ENCODE data around the gene SLC33A1. TPM values are rescaled to one million over a fixed set of nuclear protein-coding genes. Genes with fewer than 3 reads are reported as not detected.
"Not testable (repeated sequence)": the region's sequence is repeated elsewhere in the genome, so short reads cannot be mapped to it uniquely, and the experiment has no call there.

The SLC33A1 gene
- 10 to 100 TPM; 31.6 to 34.2 TPM for total RNA-seq

DNA sequence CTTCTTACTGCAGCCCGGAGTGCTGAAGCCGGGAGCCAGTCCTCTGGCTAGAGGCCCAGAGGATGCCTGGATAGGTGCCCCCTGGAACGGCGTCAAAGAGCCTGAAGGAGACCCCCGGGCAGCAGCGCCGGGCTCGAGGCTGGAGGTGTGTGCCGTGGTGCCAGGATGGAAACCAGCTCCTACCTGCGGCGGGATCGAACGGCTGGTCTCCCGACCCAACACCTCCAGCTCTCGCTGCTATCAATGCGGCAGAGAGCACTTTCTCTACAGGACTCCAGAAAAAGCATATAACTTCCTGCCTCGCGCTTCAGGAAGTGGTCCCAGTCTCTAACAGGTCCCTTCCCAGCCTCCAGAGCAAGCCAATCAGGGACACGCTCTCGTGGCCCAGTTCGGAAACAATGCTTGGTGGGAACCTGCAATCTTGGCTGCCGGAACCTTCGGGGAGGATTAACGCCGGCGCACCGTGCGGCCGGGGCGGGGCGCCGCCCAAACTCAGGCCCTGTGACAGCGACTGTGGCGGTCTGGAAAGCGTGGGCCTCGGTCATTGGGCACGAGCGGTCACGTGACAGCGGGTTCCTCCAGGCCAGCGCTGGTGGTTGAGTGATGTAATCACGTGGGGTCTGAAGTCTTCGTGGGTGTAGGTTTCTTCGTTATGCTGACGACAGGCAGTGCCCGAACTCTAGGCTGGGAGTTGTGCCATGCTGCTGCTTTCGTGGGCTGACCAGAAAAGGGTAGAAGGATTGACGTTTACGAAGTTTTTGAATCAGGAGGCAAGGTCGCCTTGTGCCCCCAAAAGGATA lies at the start of gene SLC33A1:
SLC33A1 (minus strand) TSS at position 287 of the 800 bp plus-strand sequence. CDS start 430 bp downstream, outside the sequence.
- H3K4me3 Mint-ChIP-seq, result peak within 1 kb of the TSS; percentile 97
- H3K9me3 Mint-ChIP-seq, result no peaks in the 10 kb centered on the region
- no peaks in the 10 kb centered on the region for H3K27me3 Mint-ChIP-seq
- H3K27ac Mint-ChIP-seq, result peak within 1 kb of the TSS; percentile 100
- peaks cover 39% of the 10 kb centered on the region for H3K36me3 Mint-ChIP-seq (ENCODE audit: low read depth)
- ChIA-PET CTCF (interaction anchor here (0.6 to 2.9 kb wide), 4 partner anchors 8 to 48 kb away, joined by 3 to 45 read pairs (median 16); partner anchors contain the start of genes C3orf33 and GMPS), POLR2A (interaction anchor here (0.7 to 3.6 kb wide), 15 partner anchors 9 to 1306 kb away, joined by 3 to 127 read pairs (median 7); partner anchors contain the start of genes C3orf33, CCNL1 and GMPS)
- peaks cover 37% of the 10 kb centered on the region for H3K4me1 Mint-ChIP-seq
- DNase-seq, result peak; percentile 99

- DNase-seq, result no peak
- H3K4me3 Mint-ChIP-seq, result no peak overlapping the region
- H3K9me3 Mint-ChIP-seq, result no peaks in the 10 kb centered on the region
- peaks cover 7% of the 10 kb centered on the region for H3K4me1 Mint-ChIP-seq
- peaks cover 48% of the 10 kb centered on the region for H3K36me3 Mint-ChIP-seq (ENCODE audit: low read depth)
- ChIA-PET POLR2A (interaction anchor here (1.1 to 1.7 kb wide), 2 partner anchors 10 to 25 kb away, joined by 4 to 5 read pairs; partner anchors contain the start of gene GMPS), CTCF (interaction anchor here (0.7 to 4.1 kb wide), 7 partner anchors 11 to 744 kb away, joined by 3 to 26 read pairs (median 3); partner anchors contain the start of gene C3orf33)
- no peaks in the 10 kb centered on the region for H3K27me3 Mint-ChIP-seq
- no peak overlapping the region for H3K27ac Mint-ChIP-seq
These were observed 41.2 kb upstream of the SLC33A1 start for GRCh38 chr3:155895379-155895900.

DNA sequence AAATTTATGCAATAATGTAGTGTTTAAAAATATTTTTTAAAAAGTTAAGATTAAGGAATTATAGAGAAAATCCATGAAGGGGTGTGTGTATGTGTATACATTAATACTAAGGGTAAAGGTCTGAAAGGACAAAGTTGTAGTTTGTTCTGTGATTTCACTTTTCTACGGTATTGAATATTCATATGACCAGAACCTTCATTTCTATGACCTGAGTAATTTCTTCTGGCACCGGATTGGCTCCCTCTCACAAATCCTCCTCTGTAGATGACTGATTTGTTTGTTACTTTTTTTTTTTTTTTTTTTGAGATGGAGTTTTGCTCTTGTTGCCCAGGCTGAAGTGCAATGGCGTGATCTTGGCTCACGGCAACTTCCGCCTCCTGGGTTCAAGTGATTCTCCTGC lies 37.1 kb upstream of the SLC33A1 start:
- no peak for DNase-seq
- no peak overlapping the region for H3K27ac Mint-ChIP-seq
- ChIA-PET CTCF (no interaction called here), POLR2A (no interaction called here)
- peaks cover 31% of the 10 kb centered on the region for H3K36me3 Mint-ChIP-seq (ENCODE audit: low read depth)
- no peaks in the 10 kb centered on the region for H3K27me3 Mint-ChIP-seq
- H3K4me3 Mint-ChIP-seq, result no peak overlapping the region
- H3K4me1 Mint-ChIP-seq, result peaks cover 33% of the 10 kb centered on the region
- no peaks in the 10 kb centered on the region for H3K9me3 Mint-ChIP-seq

DNA sequence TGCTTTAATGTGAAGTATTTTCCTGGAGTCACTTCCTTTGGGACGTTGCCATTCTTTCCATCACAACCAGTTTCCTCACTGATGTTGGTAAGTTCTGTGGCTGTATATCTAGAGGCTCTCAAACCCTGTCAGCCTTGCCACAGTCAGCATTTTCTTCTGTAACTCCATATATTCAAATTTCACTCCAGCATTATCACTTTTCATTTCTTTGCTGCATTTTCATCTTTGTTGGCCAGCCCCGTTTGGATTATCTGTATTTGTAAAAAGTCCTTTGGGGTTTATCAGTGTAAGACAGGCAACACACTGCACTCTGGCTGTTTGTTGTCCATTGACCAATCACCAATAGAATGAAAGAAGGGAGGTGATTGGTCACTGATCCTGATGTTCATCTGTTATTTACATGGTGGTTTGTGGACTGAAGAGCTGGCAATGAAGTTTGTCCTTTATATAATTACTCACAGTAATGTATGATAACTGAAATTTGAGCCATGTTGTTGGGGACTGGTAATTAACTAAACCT lies 36.5 kb upstream of the SLC33A1 start:
- peaks cover 33% of the 10 kb centered on the region for H3K4me1 Mint-ChIP-seq
- no peak overlapping the region for H3K27ac Mint-ChIP-seq
- H3K36me3 Mint-ChIP-seq (ENCODE audit: low read depth), result peaks cover 30% of the 10 kb centered on the region
- ChIA-PET CTCF (no interaction called here), POLR2A (no interaction called here)
- no peaks in the 10 kb centered on the region for H3K27me3 Mint-ChIP-seq
- no peak for DNase-seq
- H3K4me3 Mint-ChIP-seq, result no peak overlapping the region
- H3K9me3 Mint-ChIP-seq, result no peaks in the 10 kb centered on the region

DNA sequence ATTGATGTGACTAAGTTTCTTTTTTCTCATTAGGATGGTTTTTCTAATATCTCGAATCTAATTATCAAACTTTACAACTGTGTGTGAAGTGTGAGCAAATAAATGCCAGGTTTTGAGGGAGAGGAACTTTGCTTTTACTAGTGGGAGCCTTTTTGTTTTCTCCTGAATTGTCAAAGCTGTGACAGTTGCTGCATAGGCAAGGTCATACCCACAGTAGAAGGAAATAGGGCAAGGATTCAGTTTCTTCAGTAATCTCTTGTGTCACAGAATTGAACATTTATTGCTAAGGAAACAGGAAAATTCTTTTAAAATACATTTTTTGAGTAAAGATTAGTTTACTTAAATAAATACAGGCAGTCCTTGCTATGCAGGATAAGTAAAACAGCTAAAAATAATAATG lies 35.7 kb upstream of the SLC33A1 start:
- ChIA-PET POLR2A (no interaction called here), CTCF (no interaction called here)
- no peak overlapping the region for H3K27ac Mint-ChIP-seq
- H3K9me3 Mint-ChIP-seq, result no peaks in the 10 kb centered on the region
- no peak for DNase-seq
- peaks cover 33% of the 10 kb centered on the region for H3K4me1 Mint-ChIP-seq
- H3K4me3 Mint-ChIP-seq, result no peak overlapping the region
- no peaks in the 10 kb centered on the region for H3K27me3 Mint-ChIP-seq
- peaks cover 24% of the 10 kb centered on the region for H3K36me3 Mint-ChIP-seq (ENCODE audit: low read depth)

DNA sequence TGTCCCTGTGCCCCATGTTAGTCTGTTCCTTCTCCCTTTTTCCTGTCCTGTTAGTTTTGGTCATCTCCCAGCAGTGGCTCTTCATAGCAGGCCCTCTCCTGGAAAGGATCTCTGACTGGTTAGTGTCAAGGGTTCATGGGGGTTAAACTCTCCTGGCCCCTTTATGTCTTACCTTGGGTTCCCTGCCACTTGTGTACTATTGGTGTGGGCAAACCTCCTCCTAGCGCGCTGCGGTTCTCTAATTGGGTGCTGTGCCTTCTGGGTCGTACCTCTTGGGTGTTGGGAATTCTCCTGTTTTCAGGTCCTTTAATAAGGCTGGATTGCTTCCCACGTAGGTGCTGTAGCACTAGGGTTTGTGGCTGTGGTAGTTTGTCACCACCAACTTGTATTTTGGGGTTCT lies 35.0 kb upstream of the SLC33A1 start:
- H3K9me3 Mint-ChIP-seq, result no peaks in the 10 kb centered on the region
- peaks cover 18% of the 10 kb centered on the region for H3K36me3 Mint-ChIP-seq (ENCODE audit: low read depth)
- H3K27ac Mint-ChIP-seq, result no peak overlapping the region
- no peak for DNase-seq
- peaks cover 36% of the 10 kb centered on the region for H3K4me1 Mint-ChIP-seq
- no peak overlapping the region for H3K4me3 Mint-ChIP-seq
- POLR2A ChIA-PET, result interaction anchor here (1.4 kb wide), 1 partner anchor 16 kb away, joined by 3 read pairs; no protein-coding TSS in a partner anchor
- H3K27me3 Mint-ChIP-seq, result no peaks in the 10 kb centered on the region
- CTCF ChIA-PET, result no interaction called here

GRCh38 chr3:155886915-155887314 lies 32.7 kb upstream of the SLC33A1 start:
- no peak overlapping the region for H3K4me3 Mint-ChIP-seq
- CTCF ChIA-PET, result interaction anchor here (5.2 kb wide), 1 partner anchor 81 kb away, joined by 23 read pairs; the partner anchor contains the start of gene C3orf33
- no peak overlapping the region for H3K27ac Mint-ChIP-seq
- POLR2A ChIA-PET, result interaction anchor here (1.2 kb wide), 1 partner anchor 33 kb away, joined by 3 read pairs; the partner anchor contains the start of gene SLC33A1
- H3K27me3 Mint-ChIP-seq, result no peaks in the 10 kb centered on the region
- DNase-seq, result no peak
- H3K4me1 Mint-ChIP-seq, result peaks cover 40% of the 10 kb centered on the region
- peaks cover 9% of the 10 kb centered on the region for H3K36me3 Mint-ChIP-seq (ENCODE audit: low read depth)
- H3K9me3 Mint-ChIP-seq, result no peaks in the 10 kb centered on the region

DNA sequence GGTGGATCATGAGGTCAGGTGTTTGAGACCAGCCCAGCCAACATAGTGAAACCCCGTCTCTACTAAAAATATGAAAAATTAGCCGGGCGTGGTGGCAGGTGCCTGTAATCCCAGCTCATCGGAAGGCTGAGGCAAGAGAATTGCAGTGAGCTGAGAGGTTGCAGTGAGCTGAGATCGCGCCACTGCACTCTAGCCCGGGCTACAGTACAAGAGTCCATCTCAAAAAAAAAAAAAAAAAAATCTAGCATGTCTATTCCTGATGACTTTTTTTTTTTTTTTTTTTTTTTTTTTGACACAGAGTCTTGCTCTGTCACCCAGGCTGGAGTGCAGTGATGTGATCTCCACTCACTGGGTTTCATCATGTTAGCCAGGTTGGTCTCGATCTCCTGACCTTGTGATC lies 32.1 kb upstream of the SLC33A1 start:
- ChIA-PET POLR2A (interaction anchor here (1.0 kb wide), 1 partner anchor 10 kb away, joined by 4 read pairs; no protein-coding TSS in a partner anchor), CTCF (interaction anchor here (5.2 kb wide), 1 partner anchor 80 kb away, joined by 23 read pairs; the partner anchor contains the start of gene C3orf33)
- not testable (repeated sequence) for H3K4me3 Mint-ChIP-seq; DNase-seq; H3K27me3 Mint-ChIP-seq; H3K27ac Mint-ChIP-seq; H3K36me3 Mint-ChIP-seq (ENCODE audit: low read depth); H3K9me3 Mint-ChIP-seq
- H3K4me1 Mint-ChIP-seq, result peaks cover 41% of the 10 kb centered on the region

- no peaks in the 10 kb centered on the region for H3K27me3 Mint-ChIP-seq
- no peak overlapping the region for H3K27ac Mint-ChIP-seq
- no peak overlapping the region for H3K4me3 Mint-ChIP-seq
- H3K9me3 Mint-ChIP-seq, result no peaks in the 10 kb centered on the region
- ChIA-PET POLR2A (interaction anchor here (1.0 kb wide), 1 partner anchor 11 kb away, joined by 4 read pairs; no protein-coding TSS in a partner anchor), CTCF (interaction anchor here (2.3 to 5.2 kb wide), 2 partner anchors 12 to 79 kb away, joined by 6 to 23 read pairs; partner anchors contain the start of gene C3orf33)
- peaks cover 9% of the 10 kb centered on the region for H3K36me3 Mint-ChIP-seq (ENCODE audit: low read depth)
- DNase-seq, result no peak
- H3K4me1 Mint-ChIP-seq, result peaks cover 41% of the 10 kb centered on the region
These were observed 31.1 kb upstream of the SLC33A1 start for GRCh38 chr3:155885292-155885691.

- H3K36me3 Mint-ChIP-seq (ENCODE audit: low read depth), result peaks cover 9% of the 10 kb centered on the region
- ChIA-PET POLR2A (no interaction called here), CTCF (interaction anchor here (2.3 to 5.2 kb wide), 3 partner anchors 9 to 78 kb away, joined by 6 to 23 read pairs (median 6); partner anchors contain the start of gene C3orf33)
- no peaks in the 10 kb centered on the region for H3K9me3 Mint-ChIP-seq
- no peak for DNase-seq
- H3K27ac Mint-ChIP-seq, result no peak overlapping the region
- no peaks in the 10 kb centered on the region for H3K27me3 Mint-ChIP-seq
- peaks cover 42% of the 10 kb centered on the region for H3K4me1 Mint-ChIP-seq
- H3K4me3 Mint-ChIP-seq, result no peak overlapping the region
These were observed 30.1 kb upstream of the SLC33A1 start for GRCh38 chr3:155884292-155884691.

DNA sequence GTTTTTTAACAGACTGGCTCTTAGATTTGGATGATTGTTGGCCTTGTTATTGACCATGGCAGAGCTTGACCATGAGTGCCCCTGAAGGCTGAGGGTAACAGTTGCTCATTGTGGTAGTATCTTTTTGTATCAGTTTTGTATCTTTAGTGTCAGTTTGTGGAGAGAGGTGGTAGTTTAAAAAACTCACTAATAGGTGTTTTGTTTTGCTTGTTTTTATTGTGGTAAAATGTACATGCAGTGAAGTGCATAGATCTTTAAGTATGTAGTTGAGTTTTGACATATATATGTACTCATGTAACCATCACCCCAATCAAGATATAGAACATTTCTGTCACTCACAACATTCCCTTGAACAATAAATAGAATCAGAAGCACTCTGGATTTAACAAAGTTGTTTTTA lies 26.1 kb upstream of the SLC33A1 start:
- Mint-ChIP-seq H3K4me1 (peaks cover 43% of the 10 kb centered on the region), H3K27me3 (no peaks in the 10 kb centered on the region), H3K9me3 (no peaks in the 10 kb centered on the region), H3K36me3 (ENCODE audit: low read depth) (peaks cover 3% of the 10 kb centered on the region), H3K27ac (no peak overlapping the region), H3K4me3 (no peak overlapping the region)
- ChIA-PET POLR2A (no interaction called here), CTCF (no interaction called here)
- no peak for DNase-seq

GRCh38 chr3:155876503-155876902 lies 22.3 kb upstream of the SLC33A1 start:
- H3K4me3 Mint-ChIP-seq, result no peak overlapping the region
- H3K36me3 Mint-ChIP-seq (ENCODE audit: low read depth), result peaks cover 12% of the 10 kb centered on the region
- H3K4me1 Mint-ChIP-seq, result peaks cover 60% of the 10 kb centered on the region
- ChIA-PET POLR2A (no interaction called here), CTCF (no interaction called here)
- H3K27me3 Mint-ChIP-seq, result no peaks in the 10 kb centered on the region
- H3K27ac Mint-ChIP-seq, result no peak overlapping the region
- DNase-seq, result no peak
- no peaks in the 10 kb centered on the region for H3K9me3 Mint-ChIP-seq

DNA sequence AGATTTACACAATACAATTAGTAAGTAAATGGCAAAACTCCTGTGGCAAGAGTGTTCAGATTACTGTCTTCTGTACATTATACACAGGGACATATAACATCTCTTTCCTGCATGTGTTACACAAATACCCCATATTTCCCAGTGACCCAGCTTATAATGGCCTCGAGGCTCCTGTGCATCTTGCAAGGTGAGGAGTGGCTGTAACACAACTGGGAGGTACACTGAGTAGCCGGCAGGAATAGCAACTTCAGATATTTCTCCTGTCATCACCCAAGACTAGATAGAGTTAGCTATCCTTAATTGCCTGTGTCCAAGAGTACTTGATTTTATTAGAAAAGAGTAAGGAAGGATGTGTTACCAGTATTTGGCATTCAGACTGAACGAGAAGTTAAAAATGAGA lies 21.8 kb upstream of the SLC33A1 start:
- Mint-ChIP-seq H3K4me3 (no peak overlapping the region), H3K4me1 (peaks cover 58% of the 10 kb centered on the region), H3K27me3 (no peaks in the 10 kb centered on the region), H3K27ac (no peak overlapping the region), H3K9me3 (no peaks in the 10 kb centered on the region), H3K36me3 (ENCODE audit: low read depth) (peaks cover 12% of the 10 kb centered on the region)
- CTCF ChIA-PET, result no interaction called here
- no peak for DNase-seq
- POLR2A ChIA-PET, result no interaction called here
